Measurements from ENCODE around the gene SORCS3. TPM values are rescaled to one million over a fixed set of nuclear protein-coding genes. Genes with fewer than 3 reads are reported as not detected.

SORCS3 gene
- total and polyA plus RNA-seq, 10 of the 15 experiments (the other 5 are each of a cell fraction or from before 2014, with no cell fraction given) = 0.01 to 0.04 (median 0.02) TPM; not detected in 7

- no peak for ATAC-seq
- no peaks in the 10 kb centered on the region for H4K20me1 ChIP-seq (ENCODE audit: control insufficient read depth, insufficient read depth)
- TF ChIP-seq SREBF1 (IDR thresholded peaks at IDR 0.05; ENCODE audit: low read length) (no peak), SUPT20H (IDR thresholded peaks at IDR 0.05; ENCODE audit: borderline replicate concordance, control insufficient read depth, low read depth, low read length) (no peak), SP1 (IDR thresholded peaks at IDR 0.05; ENCODE audit: low read depth, low read length) (no peak), KAT2A (conservative IDR thresholded peaks at IDR 0.05; ENCODE audit: control insufficient read depth, low read depth, low read length) (no peak)
- H3K27me3 ChIP-seq (replicated peaks in 1 of 2; ENCODE audit: control insufficient read depth in 2 of 2, insufficient read depth in 2 of 2, low read length in 1 of 2) = peaks cover 0 to 3% of the 10 kb centered on the region in 2 experiments; a peak in 1 of 4 replicates
- H3K79me2 ChIP-seq (ENCODE audit: control insufficient read depth, insufficient read depth, low read length) = no peaks in the 10 kb centered on the region
- no peak for DNase-seq (ENCODE audit: low read depth, low spot score)
- intact Hi-C loops (cut with micrococcal nuclease; ENCODE audit: unreplicated experiment) = no loop called here
- CTCF ChIA-PET = no interaction called here
- H3K36me3 ChIP-seq (ENCODE audit: control insufficient read depth in 2 of 2, insufficient read depth in 2 of 2, low read length in 1 of 2) = no peaks in the 10 kb centered on the region
- 5% methylated on average over 1 of the region's 1 CpG for WGBS (ENCODE audit: insufficient coverage, insufficient replicate concordance, low lambda C conversion rate, missing lambda C conversion rate)
- POLR2A ChIA-PET = no interaction called here
- H3K4me1 ChIP-seq (ENCODE audit: control insufficient read depth, insufficient read depth, low read length) = no peaks in the 10 kb centered on the region
- BruUV-seq (replicated peaks) = no TSS peak
- in situ Hi-C loops (cut with MboI) = no loop called here
- H3K9ac ChIP-seq (ENCODE audit: control insufficient read depth, insufficient read depth, low read length) = no peak overlapping the region
- H3K4me2 ChIP-seq (ENCODE audit: control insufficient read depth, insufficient read depth) = no peak overlapping the region
- H3K27ac ChIP-seq (ENCODE audit: control insufficient read depth, insufficient read depth) = no peak overlapping the region
- SMC1A ChIA-PET (ENCODE audit: uncharacterized antibody, unreplicated experiment) = no interaction called here
- H3K4me3 ChIP-seq = no peak overlapping the region
- no peak overlapping the region for H2AFZ ChIP-seq (ENCODE audit: control insufficient read depth, low read depth, low read length)
- no peaks in the 10 kb centered on the region; the same call in 2 of the 3 replicates for H3K9me3 ChIP-seq (replicated peaks; ENCODE audit: control insufficient read depth, insufficient read depth, low read length)
- RAD21 ChIA-PET (ENCODE audit: unreplicated experiment) = no interaction called here
- no peak for FAIRE-seq
Observed at GRCh38 chr10:104646146-104646545, 5.1 kb downstream of the SORCS3 start.

- Histone ChIP-seq H2AFZ (ENCODE audit: control insufficient read depth, low read depth, low read length) (no peak overlapping the region), H3K4me2 (ENCODE audit: control insufficient read depth, insufficient read depth) (no peak overlapping the region), H3K27ac (ENCODE audit: control insufficient read depth, insufficient read depth) (no peak overlapping the region), H3K4me1 (ENCODE audit: control insufficient read depth, insufficient read depth, low read length) (no peaks in the 10 kb centered on the region), H3K9ac (ENCODE audit: control insufficient read depth, insufficient read depth, low read length) (no peak overlapping the region), H3K79me2 (ENCODE audit: control insufficient read depth, insufficient read depth, low read length) (no peaks in the 10 kb centered on the region), H3K36me3 (ENCODE audit: control insufficient read depth in 2 of 2, insufficient read depth in 2 of 2, low read length in 1 of 2) (no peaks in the 10 kb centered on the region), H4K20me1 (ENCODE audit: control insufficient read depth, insufficient read depth) (no peaks in the 10 kb centered on the region), H3K9me3 (replicated peaks; ENCODE audit: control insufficient read depth, insufficient read depth, low read length) (no peaks in the 10 kb centered on the region), H3K27me3 (replicated peaks in 1 of 2; ENCODE audit: control insufficient read depth in 2 of 2, insufficient read depth in 2 of 2, low read length in 1 of 2) (0 out of 4 replicates have a peak, but pooled peaks cover 0 to 3% of the 10 kb centered on the region in 2 experiments), H3K4me3 (no peak overlapping the region)
- ChIA-PET CTCF (interaction anchor here (0.6 kb wide), 1 partner anchor 277 kb away, joined by 3 read pairs; no protein-coding TSS in a partner anchor), POLR2A (no interaction called here), RAD21 (ENCODE audit: unreplicated experiment) (no interaction called here), SMC1A (ENCODE audit: uncharacterized antibody, unreplicated experiment) (no interaction called here)
- ATAC-seq = no peak
- 61% methylated on average over 3 of the region's 3 CpGs for WGBS (ENCODE audit: insufficient coverage, insufficient replicate concordance, low lambda C conversion rate, missing lambda C conversion rate)
- in situ Hi-C loops (cut with MboI) = no loop called here
- intact Hi-C loops (cut with micrococcal nuclease; ENCODE audit: unreplicated experiment) = no loop called here
- BruUV-seq (replicated peaks) = no TSS peak
- FAIRE-seq = no peak
- no peak for DNase-seq (ENCODE audit: low read depth, low spot score)
- no peak for TF ChIP-seq BACH1 (IDR thresholded peaks at IDR 0.05; ENCODE audit: borderline replicate concordance)
- TF ChIP-seq STAT1 (conservative IDR thresholded peaks at IDR 0.05) = no peak
- no peak for TF ChIP-seq ZZZ3 (IDR thresholded peaks at IDR 0.05; ENCODE audit: control insufficient read depth, insufficient read length, low read depth)
- TF ChIP-seq ZNF622 (IDR thresholded peaks at IDR 0.05) = no peak
- TF ChIP-seq E2F4 (IDR thresholded peaks at IDR 0.05; ENCODE audit: low read depth, low read length) = no peak
- no peak for TF ChIP-seq REST (IDR thresholded peaks at IDR 0.05; ENCODE audit: low read depth, low read length)
- no peak for TF ChIP-seq SKIL (IDR thresholded peaks at IDR 0.05; ENCODE audit: low read depth, poor library complexity, severe bottlenecking)
- no peak for TF ChIP-seq RELA (IDR thresholded peaks at IDR 0.05; ENCODE audit: borderline replicate concordance, partially characterized antibody)
Observed at GRCh38 chr10:104648421-104648820, 7.3 kb downstream of the SORCS3 start.

Data from GM12878 (cell line).